OCI-LY7 (cell line): Measurements from ENCODE around the gene GCLC.

ENCODE experiments used
- EZH2phosphoT487 ChIP-seq: fragments of 200-600 bp; sonication (generic); IDR thresholded peaks from 2 replicates; pipeline ENCODE4 v1.6.1; 2018; ENCODE audit warnings: low read depth, borderline replicate concordance, mild to moderate bottlenecking, mixed run types, antibody characterized with exemption, low read length, moderate library complexity, mixed read lengths
- TF ChIP-seq, protein P1 (sequence below): fragments of 200-600 bp; sonication (generic); conservative IDR thresholded peaks from 2 replicates; pipeline ENCODE4 v1.5.1; 2014; ENCODE audit warnings: mild to moderate bottlenecking, antibody characterized with exemption, low read length, moderate library complexity, mixed read lengths

DNA sequence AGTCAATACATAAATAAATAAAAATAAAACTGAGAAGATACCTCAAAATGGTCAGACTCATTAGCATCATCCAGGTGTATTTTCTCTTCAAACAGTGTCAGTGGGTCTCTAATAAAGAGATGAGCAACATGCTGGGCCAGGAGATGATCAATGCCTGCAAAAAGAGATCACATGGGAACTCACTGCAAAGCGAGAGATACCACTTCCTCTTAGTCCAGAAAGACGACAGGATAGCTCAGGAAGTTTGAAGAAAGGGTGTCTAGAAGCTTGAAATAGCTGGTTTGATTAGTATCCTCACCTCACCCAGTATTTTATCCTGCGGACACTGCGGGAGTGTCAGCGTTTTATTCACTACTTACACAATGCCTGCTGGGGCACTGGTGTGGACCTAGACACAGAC lies 38.0 kb downstream of the GCLC start:
- TF ChIP-seq, protein P1, sequence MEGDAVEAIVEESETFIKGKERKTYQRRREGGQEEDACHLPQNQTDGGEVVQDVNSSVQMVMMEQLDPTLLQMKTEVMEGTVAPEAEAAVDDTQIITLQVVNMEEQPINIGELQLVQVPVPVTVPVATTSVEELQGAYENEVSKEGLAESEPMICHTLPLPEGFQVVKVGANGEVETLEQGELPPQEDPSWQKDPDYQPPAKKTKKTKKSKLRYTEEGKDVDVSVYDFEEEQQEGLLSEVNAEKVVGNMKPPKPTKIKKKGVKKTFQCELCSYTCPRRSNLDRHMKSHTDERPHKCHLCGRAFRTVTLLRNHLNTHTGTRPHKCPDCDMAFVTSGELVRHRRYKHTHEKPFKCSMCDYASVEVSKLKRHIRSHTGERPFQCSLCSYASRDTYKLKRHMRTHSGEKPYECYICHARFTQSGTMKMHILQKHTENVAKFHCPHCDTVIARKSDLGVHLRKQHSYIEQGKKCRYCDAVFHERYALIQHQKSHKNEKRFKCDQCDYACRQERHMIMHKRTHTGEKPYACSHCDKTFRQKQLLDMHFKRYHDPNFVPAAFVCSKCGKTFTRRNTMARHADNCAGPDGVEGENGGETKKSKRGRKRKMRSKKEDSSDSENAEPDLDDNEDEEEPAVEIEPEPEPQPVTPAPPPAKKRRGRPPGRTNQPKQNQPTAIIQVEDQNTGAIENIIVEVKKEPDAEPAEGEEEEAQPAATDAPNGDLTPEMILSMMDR, result no peak
- TF ChIP-seq EZH2phosphoT487, result no peak
